Measurements from ENCODE around the gene DNAH5. TPM values are rescaled to one million over a fixed set of nuclear protein-coding genes. Genes with fewer than 3 reads are reported as not detected.

The DNAH5 gene
- total RNA-seq (ENCODE audit: unreplicated experiment), result 0.20 TPM
- long read RNA-seq, result 0 reads

DNA sequence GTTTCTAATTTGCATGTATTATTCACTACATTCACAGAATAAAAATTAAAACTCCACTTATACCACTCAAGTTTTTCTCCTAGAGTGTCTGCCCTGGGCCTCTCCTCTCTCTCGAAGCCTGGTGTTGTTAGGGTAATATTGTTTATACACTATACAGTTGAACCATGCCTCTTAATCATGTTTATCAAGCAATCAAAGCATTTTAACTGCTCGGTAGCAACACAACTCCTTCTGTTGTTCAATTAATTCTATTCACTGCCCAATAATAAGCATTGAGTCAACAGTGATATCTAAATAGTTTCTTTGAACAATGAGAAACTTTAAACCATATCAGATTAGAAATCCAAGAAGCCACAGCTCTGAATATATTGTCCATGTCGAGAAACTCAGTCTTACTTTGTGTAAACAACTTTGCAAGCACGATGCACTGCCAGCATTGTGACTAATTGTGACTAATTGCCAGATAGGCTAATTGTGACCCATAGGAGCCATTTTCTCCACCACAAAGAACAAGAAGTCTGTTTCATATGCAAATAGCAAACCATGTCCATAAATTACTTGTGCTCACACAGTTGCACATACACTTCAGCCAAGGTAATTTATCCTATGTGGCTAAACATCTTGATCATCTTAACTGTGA lies at the start of gene DNAH5:
DNAH5 (minus strand) TSS at position 129 of the 640 bp plus-strand sequence. CDS start 250 bp downstream, outside the sequence.
- no peak for DNase-seq
- H3K4me3 Mint-ChIP-seq (ENCODE audit: unreplicated experiment), result no peak within 1 kb of the TSS
- no peaks in the 10 kb centered on the region for H3K27me3 Mint-ChIP-seq (ENCODE audit: unreplicated experiment)
- no peaks in the 10 kb centered on the region for H3K9me3 Mint-ChIP-seq (ENCODE audit: unreplicated experiment)
- no peak within 1 kb of the TSS for H3K27ac Mint-ChIP-seq (ENCODE audit: unreplicated experiment)
- peaks cover 7% of the 10 kb centered on the region for H3K4me1 Mint-ChIP-seq (ENCODE audit: low read depth, unreplicated experiment)
- TF ChIP-seq, protein P1, sequence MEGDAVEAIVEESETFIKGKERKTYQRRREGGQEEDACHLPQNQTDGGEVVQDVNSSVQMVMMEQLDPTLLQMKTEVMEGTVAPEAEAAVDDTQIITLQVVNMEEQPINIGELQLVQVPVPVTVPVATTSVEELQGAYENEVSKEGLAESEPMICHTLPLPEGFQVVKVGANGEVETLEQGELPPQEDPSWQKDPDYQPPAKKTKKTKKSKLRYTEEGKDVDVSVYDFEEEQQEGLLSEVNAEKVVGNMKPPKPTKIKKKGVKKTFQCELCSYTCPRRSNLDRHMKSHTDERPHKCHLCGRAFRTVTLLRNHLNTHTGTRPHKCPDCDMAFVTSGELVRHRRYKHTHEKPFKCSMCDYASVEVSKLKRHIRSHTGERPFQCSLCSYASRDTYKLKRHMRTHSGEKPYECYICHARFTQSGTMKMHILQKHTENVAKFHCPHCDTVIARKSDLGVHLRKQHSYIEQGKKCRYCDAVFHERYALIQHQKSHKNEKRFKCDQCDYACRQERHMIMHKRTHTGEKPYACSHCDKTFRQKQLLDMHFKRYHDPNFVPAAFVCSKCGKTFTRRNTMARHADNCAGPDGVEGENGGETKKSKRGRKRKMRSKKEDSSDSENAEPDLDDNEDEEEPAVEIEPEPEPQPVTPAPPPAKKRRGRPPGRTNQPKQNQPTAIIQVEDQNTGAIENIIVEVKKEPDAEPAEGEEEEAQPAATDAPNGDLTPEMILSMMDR (IDR thresholded peaks at IDR 0.05; ENCODE audit: partially characterized antibody, unreplicated experiment), result no peak
- no peaks in the 10 kb centered on the region for H3K36me3 Mint-ChIP-seq (ENCODE audit: unreplicated experiment)

- Mint-ChIP-seq H3K4me1 (ENCODE audit: low read depth, unreplicated experiment) (no peaks in the 10 kb centered on the region), H3K4me3 (ENCODE audit: unreplicated experiment) (no peak overlapping the region), H3K27me3 (ENCODE audit: unreplicated experiment) (no peaks in the 10 kb centered on the region), H3K9me3 (ENCODE audit: unreplicated experiment) (peaks cover 2% of the 10 kb centered on the region), H3K27ac (ENCODE audit: unreplicated experiment) (no peak overlapping the region), H3K36me3 (ENCODE audit: unreplicated experiment) (peaks cover 10% of the 10 kb centered on the region)
- DNase-seq, result no peak
- TF ChIP-seq, protein P1 (IDR thresholded peaks at IDR 0.05; ENCODE audit: partially characterized antibody, unreplicated experiment), result no peak
Measured at GRCh38 chr5:13993926-13994325, 49.4 kb upstream of the DNAH5 start.

GRCh38 chr5:13992795-13993194 lies 48.3 kb upstream of the DNAH5 start:
- Mint-ChIP-seq H3K27ac (ENCODE audit: unreplicated experiment) (no peak overlapping the region), H3K4me1 (ENCODE audit: low read depth, unreplicated experiment) (no peaks in the 10 kb centered on the region), H3K4me3 (ENCODE audit: unreplicated experiment) (no peak overlapping the region), H3K27me3 (ENCODE audit: unreplicated experiment) (no peaks in the 10 kb centered on the region), H3K9me3 (ENCODE audit: unreplicated experiment) (peaks cover 2% of the 10 kb centered on the region), H3K36me3 (ENCODE audit: unreplicated experiment) (peaks cover 10% of the 10 kb centered on the region)
- TF ChIP-seq, protein P1 (IDR thresholded peaks at IDR 0.05; ENCODE audit: partially characterized antibody, unreplicated experiment), result no peak
- DNase-seq, result no peak

DNA sequence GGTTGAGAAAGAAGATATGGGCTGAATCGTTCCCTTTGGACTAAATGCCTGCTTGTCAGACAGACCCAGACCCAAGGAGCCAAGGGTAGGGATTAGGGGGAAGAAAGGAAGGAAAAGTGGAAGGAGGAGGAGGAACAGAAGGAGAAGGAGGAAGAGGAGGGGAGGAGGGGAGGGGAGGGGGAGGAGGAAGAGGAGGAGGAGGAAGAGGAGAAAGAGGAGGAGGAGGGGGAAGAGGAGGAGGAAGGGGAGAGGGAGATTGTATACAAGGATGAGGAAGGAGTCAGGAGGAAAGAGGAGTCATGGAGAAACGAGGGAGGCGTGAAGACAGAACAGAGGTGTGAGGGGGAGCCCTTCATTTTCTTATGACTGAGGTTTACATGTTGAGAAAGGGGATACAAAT lies 46.9 kb upstream of the DNAH5 start:
- no peak for DNase-seq
- Mint-ChIP-seq H3K36me3 (ENCODE audit: unreplicated experiment) (peaks cover 2% of the 10 kb centered on the region), H3K4me3 (ENCODE audit: unreplicated experiment) (no peak overlapping the region), H3K27ac (ENCODE audit: unreplicated experiment) (no peak overlapping the region), H3K4me1 (ENCODE audit: low read depth, unreplicated experiment) (no peaks in the 10 kb centered on the region), H3K9me3 (ENCODE audit: unreplicated experiment) (no peaks in the 10 kb centered on the region), H3K27me3 (ENCODE audit: unreplicated experiment) (no peaks in the 10 kb centered on the region)
- TF ChIP-seq, protein P1 (IDR thresholded peaks at IDR 0.05; ENCODE audit: partially characterized antibody, unreplicated experiment), result no peak

DNA sequence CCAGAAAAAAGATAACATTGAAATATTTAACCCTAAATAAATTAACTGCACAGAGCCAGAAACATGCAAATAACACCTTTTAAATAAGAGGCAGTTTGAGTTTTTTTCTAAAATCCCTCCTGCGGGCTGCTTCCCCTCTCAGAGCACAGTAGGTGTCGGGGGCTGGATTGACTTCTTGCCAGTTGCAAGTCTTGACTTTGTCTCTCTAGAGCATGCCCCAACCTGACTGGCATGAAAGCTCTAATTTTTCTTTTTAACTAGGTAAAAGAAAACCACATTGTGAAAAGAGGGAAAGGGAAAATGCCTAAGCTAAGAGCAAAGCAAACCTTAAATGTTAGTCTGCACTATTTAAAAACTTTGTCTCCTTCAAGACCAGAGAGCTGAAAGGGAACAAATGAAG lies 46.4 kb upstream of the DNAH5 start:
- Mint-ChIP-seq H3K4me1 (ENCODE audit: low read depth, unreplicated experiment) (no peaks in the 10 kb centered on the region), H3K27me3 (ENCODE audit: unreplicated experiment) (no peaks in the 10 kb centered on the region), H3K27ac (ENCODE audit: unreplicated experiment) (no peak overlapping the region), H3K9me3 (ENCODE audit: unreplicated experiment) (no peaks in the 10 kb centered on the region), H3K4me3 (ENCODE audit: unreplicated experiment) (no peak overlapping the region), H3K36me3 (ENCODE audit: unreplicated experiment) (no peaks in the 10 kb centered on the region)
- no peak for DNase-seq
- TF ChIP-seq, protein P1 (IDR thresholded peaks at IDR 0.05; ENCODE audit: partially characterized antibody, unreplicated experiment), result no peak
